Activated CD8-positive, alpha-beta T cell treated with anti-CD3 and anti-CD28 coated beads, Interleukin-2, amount 10 ng/mL, durations not matched to agents 7 days and 5 days (primary cell): ENCODE measurements around the gene RBKS. TPM values are rescaled to one million over a fixed set of nuclear protein-coding genes. Genes with fewer than 3 reads are reported as not detected.

Experiments used
- ATAC-seq: fragments of 150-1000 bp; cut with Tn5 transposase; one replicate; pipeline ENCODE4 v1.10.0; 2021; ENCODE audit warnings: moderate library complexity
- CTCF ChIA-PET: fragments of 350-600 bp; sonication (Branson Sonifier 250); formaldehyde crosslinking; loops from one replicate; lab custom pipeline; 2021; ENCODE audit warnings: antibody characterized with exemption; lab: Charles Lee
- POLR2A ChIA-PET: fragments of 350-600 bp; sonication (Branson Sonifier 250); formaldehyde crosslinking; loops from one replicate; lab custom pipeline; 2021; ENCODE audit warnings: antibody characterized with exemption; lab: Charles Lee
- DNase-seq: peaks from one replicate; pipeline ENCODE4 v3.0.0-alpha.2; 2020
- H3K27ac Mint-ChIP-seq: one replicate; pipeline ENCODE4 v1.8.0; 2021; ENCODE audit warnings: mild to moderate bottlenecking, mixed read lengths
- H3K27me3 Mint-ChIP-seq: one replicate; pipeline ENCODE4 v1.8.0; 2021; ENCODE audit warnings: low read depth, mixed read lengths
- H3K36me3 Mint-ChIP-seq: one replicate; pipeline ENCODE4 v1.8.0; 2021; ENCODE audit warnings: low read depth, mixed read lengths
- H3K4me1 Mint-ChIP-seq: one replicate; pipeline ENCODE4 v1.8.0; 2021; ENCODE audit warnings: low read depth, mixed read lengths
- H3K4me3 Mint-ChIP-seq: one replicate; pipeline ENCODE4 v1.8.0; 2021; ENCODE audit warnings: mild to moderate bottlenecking, mixed read lengths
- H3K9me3 Mint-ChIP-seq: one replicate; pipeline ENCODE4 v1.8.0; 2022; ENCODE audit warnings: mixed read lengths; ENCODE audit not compliant: insufficient read depth
- total RNA-seq, 2 experiments: library from RNA; stranded (reverse); gene quantifications; one replicate each; pipeline ENCODE4 v1.2.3, GENCODE V29; 2021

RBKS gene
- total RNA-seq, 2 experiments from 2014 or later = 1.5 to 1.6 TPM

DNA sequence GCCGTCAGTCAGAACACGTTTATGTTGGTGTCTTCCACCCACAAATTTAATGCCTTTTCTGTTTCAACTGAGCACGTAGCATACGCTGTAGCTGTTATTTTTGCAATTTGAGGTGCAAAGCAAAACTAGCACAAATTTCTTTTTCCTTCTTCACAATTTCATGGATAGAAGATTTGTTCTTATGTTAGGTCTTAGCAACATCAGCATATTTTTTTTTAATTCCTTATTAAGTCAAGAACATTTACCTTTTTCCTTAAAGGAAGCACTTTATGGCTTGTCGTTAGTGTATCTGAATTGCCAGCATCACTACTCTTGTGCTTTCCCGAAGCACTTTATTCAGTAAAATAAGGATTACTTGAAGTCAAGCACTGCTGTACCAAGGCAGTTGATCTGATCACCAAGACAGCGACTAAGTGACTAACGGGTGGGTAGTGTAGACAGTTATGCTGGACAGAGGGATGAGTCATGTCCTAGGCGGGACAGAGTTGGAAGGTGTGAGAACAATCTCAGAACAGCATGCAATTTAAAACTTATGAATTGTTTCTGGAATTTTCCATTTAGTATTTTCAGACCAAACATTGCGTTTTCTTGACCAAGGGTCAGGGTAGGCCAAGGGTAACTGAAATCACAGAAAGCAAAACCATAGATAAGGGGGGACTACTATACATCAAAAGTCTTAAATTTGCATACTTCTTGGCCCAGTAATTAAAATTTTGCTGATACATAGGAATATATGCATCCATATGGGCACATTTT is 13.6 kb upstream of the RBKS start:
- ATAC-seq (no peak), DNase-seq (no peak)
- ChIA-PET POLR2A (no interaction called here), CTCF (no interaction called here)
- Mint-ChIP-seq H3K4me3 (no peak overlapping the region), H3K36me3 (peaks cover 69% of the 10 kb centered on the region), H3K4me1 (peaks cover 35% of the 10 kb centered on the region), H3K27ac (no peak overlapping the region), H3K27me3 (no peaks in the 10 kb centered on the region), H3K9me3 (no peaks in the 10 kb centered on the region)

DNA sequence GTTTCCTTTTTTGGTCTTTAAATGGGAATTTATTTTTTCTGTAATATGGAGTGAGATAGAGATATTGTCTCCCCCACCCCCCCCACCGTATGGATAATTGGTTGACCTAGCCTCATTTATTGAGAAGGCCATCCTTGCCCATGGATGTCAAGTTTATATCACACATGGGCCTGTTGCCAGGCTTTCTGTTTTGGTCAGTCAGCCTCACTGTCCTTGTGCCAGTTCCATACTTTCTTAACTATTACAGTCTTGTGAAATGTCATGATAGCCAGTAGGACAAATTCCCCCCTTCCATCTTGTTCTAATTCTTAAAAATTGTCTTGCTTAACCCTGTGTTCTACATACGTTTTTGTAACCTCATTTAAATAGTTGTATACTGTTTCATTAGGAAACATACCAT is 12.8 kb upstream of the RBKS start:
- ChIA-PET POLR2A (no interaction called here), CTCF (no interaction called here)
- H3K9me3 Mint-ChIP-seq = no peaks in the 10 kb centered on the region
- DNase-seq (no peak), ATAC-seq (no peak)
- peaks cover 73% of the 10 kb centered on the region for H3K36me3 Mint-ChIP-seq
- no peak overlapping the region for H3K27ac Mint-ChIP-seq
- H3K27me3 Mint-ChIP-seq = no peaks in the 10 kb centered on the region
- H3K4me3 Mint-ChIP-seq = no peak overlapping the region
- H3K4me1 Mint-ChIP-seq = peaks cover 35% of the 10 kb centered on the region

GRCh38 chr2:27902098-27902497 is 11.9 kb upstream of the RBKS start:
- Mint-ChIP-seq H3K4me1 (peaks cover 40% of the 10 kb centered on the region), H3K9me3 (no peaks in the 10 kb centered on the region), H3K36me3 (peaks cover 77% of the 10 kb centered on the region), H3K27ac (no peak overlapping the region), H3K27me3 (no peaks in the 10 kb centered on the region), H3K4me3 (no peak overlapping the region)
- ATAC-seq = no peak
- ChIA-PET CTCF (no interaction called here), POLR2A (no interaction called here)
- no peak for DNase-seq

- H3K36me3 Mint-ChIP-seq = peaks cover 78% of the 10 kb centered on the region
Observed at GRCh38 chr2:27901234-27901633, 11.0 kb upstream of the RBKS start.

DNA sequence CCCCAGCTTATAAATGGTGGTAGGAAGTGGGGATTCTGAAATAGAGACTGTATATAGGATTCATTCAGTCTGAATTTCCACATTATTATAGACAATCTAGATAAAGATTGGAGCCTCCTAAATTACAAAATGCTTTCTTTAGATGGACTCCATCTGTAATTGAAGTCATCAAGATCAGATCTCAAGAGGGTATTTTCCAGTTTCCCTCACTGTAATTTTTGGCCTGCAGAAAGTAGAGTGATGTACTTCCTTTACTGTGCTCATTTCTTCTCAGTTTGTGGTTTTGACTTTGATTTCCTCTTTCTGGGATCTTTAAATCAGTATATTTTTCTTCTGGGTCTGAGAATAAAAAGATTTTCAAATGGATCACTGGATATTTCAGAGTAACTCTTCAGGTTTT is 7.5 kb upstream of the RBKS start:
- Mint-ChIP-seq H3K27me3 (no peaks in the 10 kb centered on the region), H3K27ac (peak overlapping the region; percentile 54), H3K4me3 (no peak overlapping the region), H3K36me3 (peaks cover 72% of the 10 kb centered on the region), H3K4me1 (peaks cover 57% of the 10 kb centered on the region), H3K9me3 (no peaks in the 10 kb centered on the region)
- CTCF ChIA-PET = interaction anchor here (1.0 kb wide), 1 partner anchor 37 kb away, joined by 3 read pairs; no protein-coding TSS in a partner anchor
- DNase-seq (no peak), ATAC-seq (peak; percentile 43)
- POLR2A ChIA-PET = no interaction called here

More at GRCh38 chr2:27901234-27901633, 11.0 kb upstream of the RBKS start:
- no peak overlapping the region for H3K4me3 Mint-ChIP-seq
- POLR2A ChIA-PET = interaction anchor here (1.0 kb wide), 1 partner anchor 11 kb away, joined by 3 read pairs; the partner anchor contains the start of genes BABAM2 and RBKS
- H3K4me1 Mint-ChIP-seq = peaks cover 41% of the 10 kb centered on the region
- ATAC-seq (no peak), DNase-seq (no peak)
- H3K27me3 Mint-ChIP-seq = no peaks in the 10 kb centered on the region
- no peak overlapping the region for H3K27ac Mint-ChIP-seq
- CTCF ChIA-PET = no interaction called here
- H3K9me3 Mint-ChIP-seq = no peaks in the 10 kb centered on the region

GRCh38 chr2:27893006-27893405 is 2.8 kb upstream of the RBKS start:
- Mint-ChIP-seq H3K27me3 (peaks cover 2% of the 10 kb centered on the region), H3K9me3 (no peaks in the 10 kb centered on the region), H3K4me1 (peaks cover 68% of the 10 kb centered on the region), H3K27ac (peak overlapping the region; percentile 21), H3K4me3 (peak overlapping the region; percentile 6), H3K36me3 (peaks cover 47% of the 10 kb centered on the region)
- ChIA-PET CTCF (no interaction called here), POLR2A (no interaction called here)
- ATAC-seq (no peak), DNase-seq (no peak)

DNA sequence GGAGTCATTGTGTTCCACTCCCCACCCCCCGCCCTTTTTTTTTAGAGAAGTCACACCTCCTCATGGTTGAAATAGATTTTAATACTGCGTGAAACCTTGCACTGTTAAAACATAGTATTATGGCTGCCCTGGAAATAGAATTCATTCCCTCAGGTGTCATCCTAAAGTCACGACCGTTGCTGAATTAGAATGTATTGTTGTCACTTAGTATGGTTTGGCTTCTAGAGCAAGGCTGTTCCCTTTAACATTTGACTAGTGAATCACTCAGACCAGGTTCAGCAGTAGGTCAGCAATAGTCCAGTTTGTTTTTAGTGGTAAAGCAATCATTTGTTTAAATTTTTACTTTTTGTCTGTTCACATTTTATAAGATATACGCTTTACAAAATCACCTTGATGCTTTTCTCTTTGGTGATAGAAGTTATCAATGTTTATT is 1.5 kb upstream of the RBKS start:
- peaks cover 55% of the 10 kb centered on the region for H3K4me1 Mint-ChIP-seq
- DNase-seq = no peak
- peak overlapping the region; percentile 99 for H3K27ac Mint-ChIP-seq
- peak overlapping the region; percentile 96 for H3K4me3 Mint-ChIP-seq
- ATAC-seq = no peak
- ChIA-PET POLR2A (interaction anchor here (1.0 to 2.0 kb wide), 5 partner anchors 21 to 501 kb away, joined by 4 to 8 read pairs (median 4); partner anchors contain the start of gene FOSL2), CTCF (no interaction called here)
- H3K27me3 Mint-ChIP-seq = peaks cover 2% of the 10 kb centered on the region
- peaks cover 34% of the 10 kb centered on the region for H3K36me3 Mint-ChIP-seq
- no peaks in the 10 kb centered on the region for H3K9me3 Mint-ChIP-seq

DNA sequence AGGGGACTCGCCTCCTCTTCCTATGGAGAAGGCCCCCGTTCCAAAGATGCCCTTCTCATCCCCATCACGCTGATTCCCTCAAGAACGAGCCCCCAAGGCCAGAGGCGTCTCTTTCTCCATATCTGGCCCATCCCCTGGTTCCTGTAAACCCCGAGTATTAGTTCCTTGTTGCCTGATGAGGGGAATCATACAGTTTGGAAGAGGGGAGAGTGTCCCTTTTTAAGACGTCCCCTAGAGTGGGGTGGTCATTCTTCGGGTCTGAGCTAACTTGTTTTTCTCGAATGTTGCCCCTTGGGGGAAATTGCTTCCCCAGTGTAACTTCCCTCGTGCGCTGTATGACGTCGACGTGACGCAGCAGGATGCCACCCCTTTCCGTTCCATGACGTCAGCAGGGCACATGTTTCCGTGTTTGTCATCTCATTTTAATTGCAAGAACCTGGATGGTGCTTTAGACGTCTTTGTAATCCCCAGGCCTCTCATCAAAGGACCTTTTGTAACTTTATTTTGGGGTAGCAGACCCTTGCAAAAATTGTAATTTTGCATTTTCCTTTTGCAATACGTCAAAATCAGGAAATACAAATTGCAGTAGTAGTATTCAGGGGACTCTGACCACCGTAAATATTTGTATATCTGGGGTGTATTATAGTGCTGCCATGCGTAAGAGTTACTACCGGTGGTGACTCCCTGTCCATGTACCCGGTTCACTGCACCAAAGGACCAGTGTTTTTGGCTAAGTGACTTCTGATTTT is 911 bp upstream of the RBKS start:
- ATAC-seq (peak; percentile 38), DNase-seq (peak; percentile 94)
- POLR2A ChIA-PET = interaction anchor here (1.0 to 2.0 kb wide), 5 partner anchors 21 to 502 kb away, joined by 4 to 8 read pairs (median 4); partner anchors contain the start of gene FOSL2
- peak overlapping the region; percentile 99 for H3K27ac Mint-ChIP-seq
- H3K4me3 Mint-ChIP-seq = peak overlapping the region; percentile 96
- peaks cover 28% of the 10 kb centered on the region for H3K36me3 Mint-ChIP-seq
- peaks cover 2% of the 10 kb centered on the region for H3K27me3 Mint-ChIP-seq
- H3K4me1 Mint-ChIP-seq = peaks cover 53% of the 10 kb centered on the region
- CTCF ChIA-PET = no interaction called here
- no peaks in the 10 kb centered on the region for H3K9me3 Mint-ChIP-seq

GRCh38 chr2:27889774-27890145 is 427 bp downstream of the RBKS start:
- ATAC-seq (no peak), DNase-seq (no peak)
- ChIA-PET POLR2A (interaction anchor here (1.1 to 2.0 kb wide), 2 partner anchors 64 to 120 kb away, joined by 3 to 4 read pairs; no protein-coding TSS in a partner anchor), CTCF (interaction anchor here (1.1 kb wide), 2 partner anchors 186 to 534 kb away, joined by 3 read pairs; no protein-coding TSS in a partner anchor)
- Mint-ChIP-seq H3K4me3 (peak overlapping the region; percentile 96), H3K27ac (peak overlapping the region; percentile 99), H3K27me3 (peaks cover 2% of the 10 kb centered on the region), H3K36me3 (peaks cover 17% of the 10 kb centered on the region), H3K9me3 (no peaks in the 10 kb centered on the region), H3K4me1 (peaks cover 49% of the 10 kb centered on the region)

DNA sequence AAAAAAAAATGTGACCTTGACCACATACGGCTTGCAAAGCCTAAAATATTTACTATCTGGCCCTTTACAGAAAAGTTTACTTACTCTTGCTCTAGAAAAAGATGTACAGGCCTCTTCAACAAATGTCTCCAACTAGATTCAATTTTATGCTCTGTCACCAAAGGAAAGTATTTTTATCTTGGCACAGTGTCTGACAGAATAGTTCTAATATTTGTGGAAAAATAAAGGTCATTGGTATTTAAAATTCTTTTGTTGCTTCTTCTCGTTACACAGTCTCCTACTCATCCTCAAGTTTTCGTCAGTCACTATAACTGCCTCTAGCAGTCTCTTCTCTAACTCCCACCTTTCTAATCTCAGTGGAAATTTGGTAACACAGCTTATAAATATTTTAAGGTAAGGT is 1.4 kb downstream of the RBKS start:
- ChIA-PET CTCF (no interaction called here), POLR2A (no interaction called here)
- ATAC-seq = no peak
- Mint-ChIP-seq H3K9me3 (no peaks in the 10 kb centered on the region), H3K4me1 (peaks cover 40% of the 10 kb centered on the region), H3K27me3 (peaks cover 2% of the 10 kb centered on the region), H3K4me3 (peak overlapping the region; percentile 23), H3K27ac (no peak overlapping the region), H3K36me3 (peaks cover 8% of the 10 kb centered on the region)
- DNase-seq = no peak

- DNase-seq (no peak), ATAC-seq (no peak)
- Mint-ChIP-seq H3K27ac (no peak overlapping the region), H3K4me3 (no peak overlapping the region), H3K4me1 (peaks cover 33% of the 10 kb centered on the region), H3K9me3 (no peaks in the 10 kb centered on the region), H3K36me3 (peaks cover 8% of the 10 kb centered on the region), H3K27me3 (peaks cover 2% of the 10 kb centered on the region)
- CTCF ChIA-PET = interaction anchor here (1.5 kb wide), 1 partner anchor 267 kb away, joined by 4 read pairs; no protein-coding TSS in a partner anchor
- POLR2A ChIA-PET = no interaction called here
Observed at GRCh38 chr2:27887830-27888229, 2.4 kb downstream of the RBKS start.
